Measurements from ENCODE around the gene BRD1.
A peak's percentile ranks its signal among the peaks of the same experiment; 100 is the strongest.

BRD1 gene

GRCh38 chr22:49829044-49829853 lies 1.6 kb upstream of the BRD1 start:
- no peak overlapping the region for H3K4me3 ChIP-seq (ENCODE audit: low read length)
- no peak for DNase-seq (ENCODE audit: low read depth)
- TF ChIP-seq CTCF (conservative IDR thresholded peaks at IDR 0.05; ENCODE audit: low read depth, low read length), result no peak

- DNase-seq (ENCODE audit: low read depth), result no peak
- no peak overlapping the region for H3K4me3 ChIP-seq (ENCODE audit: low read length)
- TF ChIP-seq CTCF (conservative IDR thresholded peaks at IDR 0.05; ENCODE audit: low read depth, low read length), result no peak
These were observed 909 bp upstream of the BRD1 start for GRCh38 chr22:49828599-49828965.

- TF ChIP-seq CTCF (conservative IDR thresholded peaks at IDR 0.05; ENCODE audit: low read depth, low read length), result no peak
- DNase-seq (ENCODE audit: low read depth), result no peak
- H3K4me3 ChIP-seq (ENCODE audit: low read length), result peak overlapping the region; percentile 72
These were observed 311 bp downstream of the BRD1 start for GRCh38 chr22:49827271-49827852.

- TF ChIP-seq CTCF (conservative IDR thresholded peaks at IDR 0.05; ENCODE audit: low read depth, low read length), result no peak
- DNase-seq (ENCODE audit: low read depth), result no peak
- peak overlapping the region; percentile 72 for H3K4me3 ChIP-seq (ENCODE audit: low read length)
These were observed 936 bp downstream of the BRD1 start for GRCh38 chr22:49826603-49827270.

GRCh38 chr22:49825944-49826602 lies 1.6 kb downstream of the BRD1 start:
- peak overlapping the region; percentile 72 for H3K4me3 ChIP-seq (ENCODE audit: low read length)
- DNase-seq (ENCODE audit: low read depth), result no peak
- TF ChIP-seq CTCF (conservative IDR thresholded peaks at IDR 0.05; ENCODE audit: low read depth, low read length), result no peak

GRCh38 chr22:49825436-49825835 lies 2.2 kb downstream of the BRD1 start:
- no peak for DNase-seq (ENCODE audit: low read depth)
- peak overlapping the region; percentile 72 for H3K4me3 ChIP-seq (ENCODE audit: low read length)
- TF ChIP-seq CTCF (conservative IDR thresholded peaks at IDR 0.05; ENCODE audit: low read depth, low read length), result no peak

Measured in retinal pigment epithelial cell (primary cell).